H1 (cell line): Measurements from ENCODE around the gene LYSET. TPM values are rescaled to one million over a fixed set of nuclear protein-coding genes. Genes with fewer than 3 reads are reported as not detected.

Experiments
- CTCF ChIA-PET: fragments of 300-600 bp; sonication (Branson Sonifier 250); formaldehyde crosslinking; loops from one replicate; lab custom pipeline; 2021; ENCODE audit not compliant: partially characterized antibody; lab: Charles Lee
- POLR2A ChIA-PET: fragments of 300-600 bp; sonication (Branson Sonifier 250); formaldehyde crosslinking; loops from one replicate; lab custom pipeline; 2021; ENCODE audit warnings: inconsistent platforms; ENCODE audit not compliant: partially characterized antibody; lab: Charles Lee
- DNase-seq, 2 experiments: peaks; one replicate each; pipeline versions ENCODE4 v3.0.0 to v3.0.0-alpha.2; 2010 to 2022; ENCODE audit warnings: low spot score in 2 of 2, low read depth in 1 of 2, mixed read lengths in 1 of 2
- FAIRE-seq: peaks from 2 replicates; lab custom pipeline; 2011; peaks lifted over from hg19 to GRCh38; lab: Jason Lieb, UNC
- H2AFZ ChIP-seq: 2 replicates; pipeline ENCODE4 v1.8.1; 2012; ENCODE audit warnings: low read length, inconsistent platforms
- H2AK5ac ChIP-seq: 2 replicates; pipeline ENCODE4 v1.6.1; 2013; ENCODE audit warnings: low read depth, low read length
- H2BK120ac ChIP-seq: replicated peaks from 2 replicates; pipeline ENCODE3; 2013; ENCODE audit warnings: low read depth, low read length, inconsistent platforms
- H2BK12ac ChIP-seq: 2 replicates; pipeline ENCODE4 v1.6.1; 2013; ENCODE audit warnings: low read depth, low read length
- H2BK15ac ChIP-seq: 2 replicates; pipeline ENCODE4 v1.6.1; 2013; ENCODE audit warnings: low read length
- H2BK20ac ChIP-seq: 2 replicates; pipeline ENCODE4 v1.6.1; 2013; ENCODE audit warnings: low read length
- H2BK5ac ChIP-seq: 2 replicates; pipeline ENCODE4 v1.6.1; 2013; ENCODE audit warnings: low read depth, low read length
- H3K14ac ChIP-seq: 2 replicates; pipeline ENCODE4 v1.6.1; 2013; ENCODE audit warnings: inconsistent platforms; ENCODE audit not compliant: insufficient read length
- H3K18ac ChIP-seq: 2 replicates; pipeline ENCODE4 v1.6.1; 2013; ENCODE audit warnings: low read length; ENCODE audit errors: extremely low read depth
- H3K23ac ChIP-seq: 2 replicates; pipeline ENCODE4 v1.6.1; 2013; ENCODE audit warnings: inconsistent platforms; ENCODE audit not compliant: insufficient read length
- H3K23me2 ChIP-seq: 2 replicates; pipeline ENCODE4 v1.6.1; 2013; ENCODE audit warnings: low read depth, low read length
- H3K27ac ChIP-seq: 2 replicates; pipeline ENCODE4 v1.6.1; 2011; ENCODE audit warnings: low read depth, low read length, inconsistent platforms
- H3K27me3 ChIP-seq, 4 experiments: replicated peaks in 1 of 4; 1 replicate in 1 of 4; 2 replicates in 3 of 4; pipeline versions ENCODE4 v1.6.1 to v1.8.1; 2011 to 2013; ENCODE audit warnings: low read length in 3 of 4, mild to moderate bottlenecking in 3 of 4, inconsistent platforms in 2 of 4, mixed read lengths in 2 of 4, moderate library complexity in 1 of 4; ENCODE audit not compliant: control insufficient read depth in 3 of 4, insufficient read depth in 3 of 4; ENCODE audit errors: extremely low read depth in 1 of 4
- H3K36me3 ChIP-seq, 4 experiments: 2 replicates each; pipeline versions ENCODE4 v1.6.1 to v1.8.1; 2011 to 2013; ENCODE audit warnings: mild to moderate bottlenecking in 4 of 4, low read length in 3 of 4, moderate library complexity in 2 of 4, control low read depth in 1 of 4, inconsistent platforms in 1 of 4; ENCODE audit not compliant: insufficient read depth in 4 of 4, control insufficient read depth in 2 of 4
- H3K4ac ChIP-seq: replicated peaks from 2 replicates; pipeline ENCODE3; 2013; ENCODE audit warnings: low read length, low read depth, mixed read lengths, inconsistent platforms; ENCODE audit not compliant: insufficient read length
- H3K4me1 ChIP-seq, 4 experiments: replicated peaks in 1 of 4; 1 replicate in 1 of 4; 2 replicates in 3 of 4; pipeline versions ENCODE4 v1.6.1 to v1.8.1; 2011 to 2013; ENCODE audit warnings: low read length in 3 of 4, inconsistent platforms in 2 of 4, mixed read lengths in 1 of 4; ENCODE audit not compliant: insufficient read depth in 4 of 4, control insufficient read depth in 3 of 4
- H3K4me2 ChIP-seq, 2 experiments: 2 replicates each; pipeline versions ENCODE4 v1.6.1 to v1.8.1; 2011 to 2013; ENCODE audit warnings: low read depth in 2 of 2, low read length in 2 of 2, control low read depth in 1 of 2, inconsistent platforms in 1 of 2, mild to moderate bottlenecking in 1 of 2; ENCODE audit not compliant: insufficient read depth in 1 of 2
- H3K4me3 ChIP-seq, 4 experiments: fragments of 200-600, 300-600 bp in 1 of 4; sonication (generic), shearing (Covaris generic), sonication (Bioruptor Twin) in 1 of 4; 2 replicates each; pipeline versions ENCODE4 v1.5.1 to v1.8.1; 2011 to 2016; ENCODE audit warnings: low read length in 4 of 4, low read depth in 3 of 4, control low read depth in 2 of 4, inconsistent platforms in 2 of 4, mild to moderate bottlenecking in 2 of 4, mixed read lengths in 1 of 4, moderate library complexity in 1 of 4; ENCODE audit not compliant: insufficient read depth in 2 of 4; ENCODE audit errors: extremely low read depth in 1 of 4
- H3K56ac ChIP-seq: replicated peaks from 2 replicates; pipeline ENCODE3; 2013; ENCODE audit warnings: low read depth, mild to moderate bottlenecking, mixed read lengths, low read length, inconsistent platforms; ENCODE audit not compliant: insufficient read length
- H3K79me1 ChIP-seq: 2 replicates; pipeline ENCODE4 v1.6.1; 2013; ENCODE audit warnings: low read depth, low read length, control low read depth
- H3K79me2 ChIP-seq, 2 experiments: 2 replicates each; pipeline versions ENCODE4 v1.6.1 to v1.8.1; 2012 to 2013; ENCODE audit warnings: low read length in 2 of 2, mild to moderate bottlenecking in 2 of 2, inconsistent platforms in 1 of 2; ENCODE audit not compliant: insufficient read depth in 2 of 2, control insufficient read depth in 1 of 2
- H3K9ac ChIP-seq, 4 experiments: replicated peaks in 1 of 4; 1 replicate in 1 of 4; 2 replicates in 3 of 4; pipeline versions ENCODE4 v1.6.1 to v1.8.1; 2011 to 2013; ENCODE audit warnings: low read depth in 3 of 4, low read length in 3 of 4, control low read depth in 2 of 4, mild to moderate bottlenecking in 2 of 4, moderate library complexity in 2 of 4, inconsistent platforms in 1 of 4; ENCODE audit errors: extremely low read depth in 1 of 4
- H3K9me3 ChIP-seq, 2 experiments: 2 replicates each; pipeline versions ENCODE4 v1.6.1 to v1.8.1; 2012 to 2013; ENCODE audit warnings: mild to moderate bottlenecking in 2 of 2, moderate library complexity in 2 of 2, control low read depth in 1 of 2, inconsistent platforms in 1 of 2, low read depth in 1 of 2, low read length in 1 of 2, mixed read lengths in 1 of 2; ENCODE audit not compliant: insufficient read depth in 2 of 2
- H4K20me1 ChIP-seq, 2 experiments: replicated peaks in 1 of 2; 2 replicates each; pipeline versions ENCODE3 to v1.8.1; 2011 to 2013; ENCODE audit warnings: inconsistent platforms in 2 of 2, low read length in 2 of 2, mild to moderate bottlenecking in 1 of 2; ENCODE audit not compliant: insufficient read depth in 2 of 2, control insufficient read depth in 1 of 2
- H4K5ac ChIP-seq: 2 replicates; pipeline ENCODE4 v1.6.1; 2013; ENCODE audit warnings: low read length, low read depth, mixed read lengths, inconsistent platforms; ENCODE audit not compliant: insufficient read length
- H4K8ac ChIP-seq: 2 replicates; pipeline ENCODE4 v1.8.0; 2013; ENCODE audit warnings: mild to moderate bottlenecking, moderate library complexity, low read length, inconsistent platforms; ENCODE audit not compliant: insufficient read depth; ENCODE audit errors: extremely low read depth
- H4K91ac ChIP-seq: replicated peaks from 2 replicates; pipeline ENCODE3; 2013; ENCODE audit warnings: low read length, mixed read lengths, inconsistent platforms; ENCODE audit not compliant: insufficient read length
- TBP ChIP-seq: IDR thresholded peaks from 2 replicates; pipeline ENCODE4 v1.6.1; 2011; ENCODE audit warnings: low read depth, low read length, improper control_type of control experiment
- WGBS, 2 experiments: shearing (Covaris generic) in 1 of 2; methylation state at CpG; one replicate each; pipeline versions ENCODE4 v1.1.6 to v1.1.7; 2013 to 2015; ENCODE audit warnings: low lambda C conversion rate in 2 of 2, mixed read lengths in 2 of 2, inconsistent platforms in 1 of 2, low coverage in 1 of 2, missing lambda C conversion rate in 1 of 2; ENCODE audit not compliant: insufficient replicate concordance in 2 of 2, insufficient coverage in 1 of 2, insufficient read length in 1 of 2; ENCODE audit errors: extremely low coverage in 1 of 2, missing lambda C conversion rate in 1 of 2; 5-methylcytosine and 5-hydroxymethylcytosine counted together
- polyA plus RNA-seq, 7 experiments: library from polyadenylated mRNA; depleted of rRNA in 3 of 7; stranded (reverse) in 5 of 7; unstranded in 2 of 7; fragments of >200 nt in 5 of 7; fragments of 200-250 nt in 2 of 7; gene quantifications; 1 replicate in 5 of 7; 2 replicates in 1 of 7; 4 replicates in 1 of 7; pipeline versions ENCODE4 v1.2.1 to v1.2.3, GENCODE V29; 2011 to 2013; ENCODE audit warnings: missing spikeins in 2 of 7, mixed read lengths in 2 of 7
- total RNA-seq: library from RNA; stranded (reverse); fragmentation: NEBNext Ultra II Directional; extraction: Animal tissue kit (Norgen Biotek cat#: 25700); gene quantifications from 2 replicates; pipeline ENCODE4 v1.2.1, GENCODE V29; 2021

Gene LYSET
- total and polyA plus RNA-seq, 2 of the 8 experiments (the other 6 are each of a cell fraction or from before 2014, with no cell fraction given): 26.2 to 26.9 TPM

DNA sequence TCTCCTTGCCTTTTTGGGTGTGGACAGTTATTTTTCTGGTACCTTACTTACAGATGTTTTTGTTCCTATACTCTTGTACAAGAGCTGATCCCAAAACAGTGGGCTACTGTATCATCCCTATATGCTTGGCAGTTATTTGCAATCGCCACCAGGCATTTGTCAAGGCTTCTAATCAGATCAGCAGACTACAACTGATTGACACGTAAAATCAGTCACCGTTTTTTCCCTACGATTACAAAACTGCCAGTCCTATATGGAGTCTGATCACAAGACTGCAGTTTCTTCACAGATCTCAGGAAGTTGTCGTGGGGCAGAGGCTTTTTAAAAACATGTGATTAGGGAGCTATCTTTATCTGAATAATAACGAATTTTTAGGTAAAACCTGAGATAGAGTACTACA, 1.3 kb downstream of the LYSET start:
- H3K23me2 ChIP-seq: peaks cover 2% of the 10 kb centered on the region; the same call in 1 of the 2 replicates
- peaks cover 4 to 23% of the 10 kb centered on the region in 2 experiments; a peak in 3 of 4 replicates for H3K79me2 ChIP-seq
- no peak for FAIRE-seq
- DNase-seq: no peak
- 89% methylated on average over 6 of the region's 6 CpGs; no CpG with 5 or more reads in 1 of the 2 experiments for WGBS, 2 experiments
- no peak overlapping the region for H3K14ac ChIP-seq
- H3K27me3 ChIP-seq: no peaks in the 10 kb centered on the region
- H3K56ac ChIP-seq: no peak overlapping the region
- H4K5ac ChIP-seq: no peak overlapping the region
- H4K20me1 ChIP-seq: no peaks in the 10 kb centered on the region
- CTCF ChIA-PET: interaction anchor here (0.8 to 1.4 kb wide), 3 partner anchors 10 to 81 kb away, joined by 3 to 11 read pairs (median 3); partner anchors contain the start of genes GON7 and UBR7
- no peak overlapping the region for H4K8ac ChIP-seq
- H3K9me3 ChIP-seq: no peaks in the 10 kb centered on the region
- H2BK12ac ChIP-seq: no peak overlapping the region
- H3K27ac ChIP-seq: no peak overlapping the region
- no peak overlapping the region for H2AK5ac ChIP-seq
- H2BK120ac ChIP-seq: no peak overlapping the region
- H2BK5ac ChIP-seq: no peak overlapping the region
- H3K23ac ChIP-seq: no peak overlapping the region
- no peak overlapping the region for H3K4me2 ChIP-seq
- no peak overlapping the region for H4K91ac ChIP-seq
- no peak overlapping the region for H2BK15ac ChIP-seq
- H2BK20ac ChIP-seq: no peak overlapping the region
- H3K4me1 ChIP-seq: peaks cover 0 to 5% (median 2%) of the 10 kb centered on the region in 4 experiments; a peak in 3 of 7 replicates
- no peak overlapping the region for H3K4me3 ChIP-seq
- H3K79me1 ChIP-seq: peaks cover 5% of the 10 kb centered on the region
- no peak overlapping the region for H3K18ac ChIP-seq
- peaks cover 0 to 17% (median 0%) of the 10 kb centered on the region in 4 experiments; a peak in 3 of 8 replicates for H3K36me3 ChIP-seq
- no peak overlapping the region for H2AFZ ChIP-seq
- no peak overlapping the region for H3K4ac ChIP-seq
- no peak overlapping the region for H3K9ac ChIP-seq
- POLR2A ChIA-PET: interaction anchor here (1.4 kb wide), 1 partner anchor 10 kb away, joined by 4 read pairs; no protein-coding TSS in a partner anchor
- no peak for TF ChIP-seq TBP
